Thyroid gland (tissue), 4 donors: ENCODE data around the gene BSN.

Source experiments
- CTCF ChIP-seq, 6 experiments: fragments of 200-600 bp in 3 of 6; fragments of 450-650 bp in 3 of 6; sonication (generic) in 3 of 6; IDR thresholded peaks; one replicate each; pipeline ENCODE4 v1.5.1; 2016 to 2019; ENCODE audit warnings: antibody characterized with exemption in 6 of 6, mild to moderate bottlenecking in 2 of 6, inconsistent platforms in 1 of 6, moderate library complexity in 1 of 6
- POLR2A ChIP-seq, 2 donors: fragments of 450-650 bp; IDR thresholded peaks; one replicate each; pipeline ENCODE4 v1.6.1; 2017; ENCODE audit warnings: antibody characterized with exemption in 2 of 2, mild to moderate bottlenecking in 2 of 2, moderate library complexity in 1 of 2

- TF ChIP-seq CTCF (IDR thresholded peaks at IDR 0.05) (no peak), POLR2A (IDR thresholded peaks at IDR 0.05) (no peak)
These were observed 149.7 kb downstream of the BSN start for GRCh38 chr3:49703956-49704355.
